ENCODE measurements around the gene SMIM7.

Gene SMIM7

DNA sequence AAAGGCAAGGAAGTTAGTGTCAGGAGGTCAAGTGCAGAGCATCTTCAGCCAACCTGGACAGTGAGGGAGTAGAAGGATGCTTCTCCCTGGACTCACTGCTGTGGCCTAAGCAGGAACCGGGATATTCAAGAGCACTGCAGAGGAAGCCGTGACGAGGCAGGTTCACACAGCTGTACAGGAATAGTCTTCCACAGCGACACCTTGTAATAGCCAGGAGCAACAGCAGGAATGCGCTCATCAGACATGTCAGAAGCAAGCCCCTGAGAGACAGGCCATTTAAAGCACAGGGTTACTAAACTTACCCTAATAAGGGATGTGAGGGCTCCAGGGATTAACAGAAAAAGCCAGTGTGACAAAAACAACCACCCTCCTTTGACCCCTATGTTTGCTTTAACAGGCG is 28.5 kb downstream of the SMIM7 start:
- Histone ChIP-seq H3K27ac (ENCODE audit: low read depth, low read length, severe bottlenecking) (no peak overlapping the region), H3K36me3 (ENCODE audit: control insufficient read depth, insufficient read depth, low read length) (peaks cover 46% of the 10 kb centered on the region), H3K9me3 (ENCODE audit: control insufficient read depth, low read length) (no peaks in the 10 kb centered on the region), H3K4me1 (ENCODE audit: control insufficient read depth, insufficient read depth, low read length, poor library complexity, severe bottlenecking) (peaks cover under 1% of the 10 kb centered on the region), H3K4me3 (ENCODE audit: extremely low read depth, insufficient read depth, low read length, poor library complexity, severe bottlenecking) (no peak overlapping the region)
- WGBS, 2 experiments (ENCODE audit: insufficient coverage in 2 of 2), result 90 to 98% methylated on average over 5 of the region's 6 CpGs

DNA sequence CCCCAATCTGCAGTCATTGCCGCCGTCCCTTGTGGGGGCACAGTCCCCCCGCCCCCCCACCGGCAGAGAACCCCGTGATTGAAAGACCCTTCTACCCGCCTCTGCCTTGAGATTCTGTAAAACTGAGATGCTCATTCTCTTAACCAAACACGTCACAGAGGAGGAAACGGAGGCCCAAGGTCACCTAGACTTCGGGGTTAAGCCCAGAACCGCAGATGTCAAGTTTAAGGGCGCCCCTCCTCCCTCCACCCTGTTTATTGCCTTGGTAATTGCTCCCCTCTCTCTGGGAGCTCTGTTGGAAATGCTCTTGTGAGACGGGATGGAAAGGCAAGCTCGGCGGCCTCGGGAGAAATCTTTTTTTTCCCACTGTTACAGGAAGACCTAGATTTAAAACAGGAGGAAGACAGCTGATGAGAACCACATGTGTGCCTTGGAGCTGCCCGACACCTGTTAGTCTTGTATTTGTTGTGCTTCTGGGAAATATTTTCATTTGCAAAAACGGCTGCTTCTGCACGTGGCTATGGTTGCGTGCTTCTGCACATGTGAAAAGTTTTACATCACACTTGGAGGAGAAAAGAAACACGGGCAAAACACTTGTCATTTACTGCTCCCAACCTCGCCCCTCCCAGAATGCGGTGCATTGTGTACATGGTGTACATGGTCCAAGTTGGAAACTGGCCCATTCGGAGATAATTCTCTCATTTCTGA is 30.8 kb downstream of the SMIM7 start:
- Histone ChIP-seq H3K9me3 (ENCODE audit: control insufficient read depth, low read length) (no peaks in the 10 kb centered on the region), H3K4me3 (ENCODE audit: extremely low read depth, insufficient read depth, low read length, poor library complexity, severe bottlenecking) (peak overlapping the region; percentile 96), H3K36me3 (ENCODE audit: control insufficient read depth, insufficient read depth, low read length) (peaks cover 56% of the 10 kb centered on the region), H3K27ac (ENCODE audit: low read depth, low read length, severe bottlenecking) (peak overlapping the region; percentile 90), H3K4me1 (ENCODE audit: control insufficient read depth, insufficient read depth, low read length, poor library complexity, severe bottlenecking) (peaks cover 13% of the 10 kb centered on the region)
- WGBS, 2 experiments (ENCODE audit: insufficient coverage in 2 of 2), result 28 to 44% methylated on average over 12 to 15 of the region's 23 CpGs

DNA sequence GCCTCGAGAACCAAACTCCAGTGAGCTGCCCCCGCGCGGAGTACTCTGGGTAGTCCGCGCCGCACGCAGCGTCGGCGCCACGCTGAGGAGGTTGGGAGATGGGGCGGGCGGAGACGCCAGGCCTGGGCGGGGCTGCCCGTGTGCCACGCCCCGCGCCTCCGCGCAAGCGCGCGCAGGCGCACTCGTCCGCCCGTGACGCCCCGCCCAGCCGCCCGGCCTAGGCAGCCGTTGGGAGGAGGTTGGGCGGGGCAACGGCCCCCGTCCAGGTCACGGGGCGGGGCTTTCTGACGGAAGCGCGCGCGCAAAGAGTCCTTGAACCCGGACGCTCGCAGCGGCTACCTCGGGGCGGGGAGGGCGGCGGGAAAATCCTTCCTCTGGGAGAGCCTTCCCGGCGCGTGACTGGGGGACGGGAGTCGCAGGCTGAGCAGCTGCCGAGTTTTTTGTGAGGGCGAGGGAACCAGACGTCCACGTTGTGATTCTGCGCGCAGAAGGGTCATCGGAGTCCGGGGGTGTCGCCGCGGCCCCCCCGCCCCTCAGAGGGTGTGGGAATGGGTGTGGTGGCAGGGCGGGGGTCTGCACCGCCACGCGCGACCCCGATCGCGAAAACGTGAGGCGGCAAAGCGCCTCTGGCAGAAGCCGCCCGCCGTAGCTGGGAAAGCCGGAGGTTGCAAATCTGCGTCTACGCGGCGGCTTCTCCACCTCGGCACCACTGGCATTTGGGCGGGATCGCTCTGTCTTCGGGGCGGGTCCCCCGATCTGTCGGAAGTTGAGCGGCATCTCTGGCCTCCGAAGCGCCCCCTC is 31.6 kb downstream of the SMIM7 start, which contains the start of gene MED26:
TSS of gene MED26 (minus strand) at position 22 of the 801 bp plus-strand sequence. CDS start 261 bp downstream, outside the sequence.
- Histone ChIP-seq H3K36me3 (ENCODE audit: control insufficient read depth, insufficient read depth, low read length) (peaks cover 56% of the 10 kb centered on the region), H3K4me3 (ENCODE audit: extremely low read depth, insufficient read depth, low read length, poor library complexity, severe bottlenecking) (peak within 1 kb of the TSS; percentile 96), H3K4me1 (ENCODE audit: control insufficient read depth, insufficient read depth, low read length, poor library complexity, severe bottlenecking) (peaks cover 13% of the 10 kb centered on the region), H3K27ac (ENCODE audit: low read depth, low read length, severe bottlenecking) (peak within 1 kb of the TSS; percentile 90), H3K9me3 (ENCODE audit: control insufficient read depth, low read length) (no peaks in the 10 kb centered on the region)
- 0 to 1% methylated on average over 69 to 97 of the region's 98 CpGs for WGBS, 2 experiments (ENCODE audit: insufficient coverage in 2 of 2)

DNA sequence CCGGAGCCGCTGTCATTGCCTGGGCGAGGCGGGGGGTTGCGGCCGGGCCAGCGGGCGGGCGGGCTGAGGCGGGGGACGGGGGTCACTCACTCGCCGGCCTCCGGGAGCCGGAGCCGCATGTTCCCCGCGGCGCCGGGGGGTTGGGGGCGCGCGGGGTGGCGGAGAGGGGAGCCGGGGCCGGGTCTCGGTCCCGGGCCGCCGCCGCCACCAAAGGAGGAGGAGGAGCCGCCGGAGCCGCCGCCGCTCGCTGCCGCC is 32.1 kb downstream of the SMIM7 start:
- Histone ChIP-seq H3K4me3 (ENCODE audit: extremely low read depth, insufficient read depth, low read length, poor library complexity, severe bottlenecking) (peak overlapping the region; percentile 96), H3K9me3 (ENCODE audit: control insufficient read depth, low read length) (no peaks in the 10 kb centered on the region), H3K27ac (ENCODE audit: low read depth, low read length, severe bottlenecking) (peak overlapping the region; percentile 53), H3K4me1 (ENCODE audit: control insufficient read depth, insufficient read depth, low read length, poor library complexity, severe bottlenecking) (peaks cover 13% of the 10 kb centered on the region), H3K36me3 (ENCODE audit: control insufficient read depth, insufficient read depth, low read length) (peaks cover 51% of the 10 kb centered on the region)
- WGBS, 2 experiments (ENCODE audit: insufficient coverage in 2 of 2), result 0% methylated on average over 24 of the region's 38 CpGs; no CpG with 5 or more reads in 1 of the 2 experiments

DNA sequence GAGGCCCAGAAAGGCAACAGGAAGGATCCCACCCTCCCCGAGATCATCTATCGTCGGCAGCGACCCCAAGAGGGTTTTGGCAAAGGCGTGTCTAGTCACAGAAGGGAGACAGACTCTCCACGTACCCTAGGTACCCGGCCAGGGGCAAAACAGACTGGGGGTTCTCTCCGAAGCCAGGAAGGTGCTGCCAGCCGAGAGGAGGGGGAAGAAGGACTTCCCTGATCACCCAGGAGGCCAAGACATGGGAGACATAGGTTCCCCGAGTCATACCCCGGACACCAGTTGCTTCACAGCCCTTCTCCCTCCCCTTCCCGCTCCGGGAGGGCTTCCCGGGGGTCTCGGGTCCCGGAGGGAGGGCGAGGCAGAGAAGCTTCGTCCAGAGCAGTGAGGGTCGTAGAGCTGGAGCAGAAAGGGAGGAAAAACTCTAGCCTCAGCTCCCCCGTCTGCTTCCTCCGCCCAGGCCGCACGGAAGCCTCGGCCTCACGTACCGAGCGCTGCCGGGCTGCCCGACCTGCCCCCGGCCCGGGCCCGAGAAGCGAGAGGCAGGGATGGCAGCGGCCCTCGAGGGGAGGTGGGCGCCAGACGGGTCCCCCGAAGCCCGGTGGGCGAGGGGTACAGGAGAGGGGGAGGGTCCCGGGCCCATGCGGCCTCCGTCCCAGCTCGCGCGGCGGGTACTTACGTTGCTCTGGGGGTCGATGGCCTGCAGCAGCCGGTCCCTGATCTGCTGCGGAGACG is 32.6 kb downstream of the SMIM7 start:
- peaks cover 46% of the 10 kb centered on the region for H3K36me3 ChIP-seq (ENCODE audit: control insufficient read depth, insufficient read depth, low read length)
- WGBS, 2 experiments (ENCODE audit: insufficient coverage in 2 of 2), result 0 to 1% methylated on average over 27 to 31 of the region's 52 CpGs
- H3K27ac ChIP-seq (ENCODE audit: low read depth, low read length, severe bottlenecking), result peak overlapping the region; percentile 53

DNA sequence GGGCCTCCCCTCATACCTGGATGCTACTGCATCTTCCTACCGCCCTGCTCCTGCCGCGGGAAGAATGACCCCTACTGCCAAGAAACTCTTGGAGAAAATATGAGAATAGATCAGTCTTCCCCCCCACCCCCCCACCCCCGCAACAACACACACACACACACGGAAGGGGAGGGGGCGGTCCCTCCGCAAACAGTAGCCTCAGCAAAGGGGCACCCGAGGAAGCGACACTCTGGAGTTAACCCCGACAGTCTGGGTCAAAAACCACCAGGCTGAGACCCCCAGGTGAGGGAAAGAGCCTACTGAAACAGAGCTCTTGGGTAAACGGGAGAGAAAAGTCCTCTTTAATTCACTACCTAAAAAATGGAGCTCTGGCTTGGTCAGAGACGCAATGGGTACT is 33.1 kb downstream of the SMIM7 start:
- WGBS, 2 experiments (ENCODE audit: insufficient coverage in 2 of 2), result 0 to 12% methylated on average over 4 of the region's 12 CpGs
- no peaks in the 10 kb centered on the region for H3K9me3 ChIP-seq (ENCODE audit: control insufficient read depth, low read length)
- H3K36me3 ChIP-seq (ENCODE audit: control insufficient read depth, insufficient read depth, low read length), result peaks cover 42% of the 10 kb centered on the region
- peaks cover 13% of the 10 kb centered on the region for H3K4me1 ChIP-seq (ENCODE audit: control insufficient read depth, insufficient read depth, low read length, poor library complexity, severe bottlenecking)
- peak overlapping the region; percentile 96 for H3K4me3 ChIP-seq (ENCODE audit: extremely low read depth, insufficient read depth, low read length, poor library complexity, severe bottlenecking)
- H3K27ac ChIP-seq (ENCODE audit: low read depth, low read length, severe bottlenecking), result peak overlapping the region; percentile 53

More for the DNA sequence above, 32.6 kb downstream of the SMIM7 start:
- Histone ChIP-seq H3K4me3 (ENCODE audit: extremely low read depth, insufficient read depth, low read length, poor library complexity, severe bottlenecking) (peak overlapping the region; percentile 96), H3K4me1 (ENCODE audit: control insufficient read depth, insufficient read depth, low read length, poor library complexity, severe bottlenecking) (peaks cover 13% of the 10 kb centered on the region), H3K9me3 (ENCODE audit: control insufficient read depth, low read length) (no peaks in the 10 kb centered on the region)

DNA sequence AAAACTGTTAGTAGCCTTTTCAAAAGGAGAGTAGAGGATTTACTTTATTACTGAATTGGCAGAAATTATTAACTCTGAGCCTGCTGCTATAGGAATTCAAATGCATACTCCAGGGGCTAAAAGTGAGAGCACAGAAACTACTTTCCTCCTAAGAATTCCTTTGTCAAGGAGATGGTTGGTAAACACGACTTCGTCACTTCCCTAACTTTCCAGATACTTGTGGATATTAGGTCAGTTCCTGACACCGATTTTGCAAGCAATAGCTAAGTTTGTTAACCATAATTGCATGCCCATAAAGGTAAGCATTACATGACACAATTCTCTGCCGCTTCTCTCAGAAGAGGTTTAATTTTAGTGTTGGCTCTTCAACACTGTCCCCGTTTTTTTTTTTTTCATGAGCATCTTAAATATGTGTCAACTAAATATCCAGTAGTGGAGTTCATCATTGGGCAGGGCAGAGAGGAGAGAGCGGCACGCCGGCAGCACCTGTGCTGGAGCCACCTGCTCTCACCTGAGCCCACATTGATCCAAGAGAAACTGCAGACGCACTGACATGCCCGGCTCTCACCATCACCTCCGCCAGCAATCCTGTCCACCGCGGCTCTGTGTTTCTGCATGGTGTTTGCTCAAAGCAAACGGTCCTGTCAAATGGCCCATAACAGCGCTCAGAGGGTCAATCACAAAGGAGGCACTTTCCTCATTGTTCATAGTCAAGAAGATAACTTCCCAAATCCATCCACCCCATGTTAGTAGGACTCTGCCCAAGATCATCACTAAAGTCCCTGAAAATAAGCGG is 34.6 kb downstream of the SMIM7 start:
- Histone ChIP-seq H3K4me3 (ENCODE audit: extremely low read depth, insufficient read depth, low read length, poor library complexity, severe bottlenecking) (no peak overlapping the region), H3K27ac (ENCODE audit: low read depth, low read length, severe bottlenecking) (no peak overlapping the region), H3K9me3 (ENCODE audit: control insufficient read depth, low read length) (no peaks in the 10 kb centered on the region), H3K36me3 (ENCODE audit: control insufficient read depth, insufficient read depth, low read length) (peaks cover 33% of the 10 kb centered on the region), H3K4me1 (ENCODE audit: control insufficient read depth, insufficient read depth, low read length, poor library complexity, severe bottlenecking) (peaks cover 13% of the 10 kb centered on the region)
- WGBS, 2 experiments (ENCODE audit: insufficient coverage in 2 of 2), result 88 to 90% methylated on average over 13 to 14 of the region's 16 CpGs

DNA sequence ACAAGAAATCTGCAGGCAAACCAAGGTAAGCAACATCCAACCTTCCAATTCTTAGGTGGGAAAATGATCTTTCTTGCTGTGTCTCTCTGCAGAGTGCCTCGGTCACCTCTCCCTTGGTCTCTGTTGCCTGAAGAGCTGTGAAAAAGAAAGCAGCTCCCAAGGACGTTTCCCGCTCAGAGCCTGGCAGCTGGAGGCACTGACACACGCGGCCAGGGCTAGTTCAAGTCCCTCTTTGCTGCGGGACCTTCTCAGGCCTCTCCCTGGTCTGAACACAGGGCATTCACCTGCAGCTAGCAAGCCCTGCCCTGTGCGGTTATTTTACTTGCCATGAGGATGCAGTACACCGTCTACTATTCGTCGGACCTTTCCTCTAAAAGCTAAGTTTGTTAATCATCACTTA is 35.7 kb downstream of the SMIM7 start:
- Histone ChIP-seq H3K9me3 (ENCODE audit: control insufficient read depth, low read length) (no peaks in the 10 kb centered on the region), H3K4me1 (ENCODE audit: control insufficient read depth, insufficient read depth, low read length, poor library complexity, severe bottlenecking) (peaks cover 13% of the 10 kb centered on the region), H3K36me3 (ENCODE audit: control insufficient read depth, insufficient read depth, low read length) (peaks cover 28% of the 10 kb centered on the region), H3K27ac (ENCODE audit: low read depth, low read length, severe bottlenecking) (no peak overlapping the region), H3K4me3 (ENCODE audit: extremely low read depth, insufficient read depth, low read length, poor library complexity, severe bottlenecking) (no peak overlapping the region)
- 93% methylated on average over 9 to 10 of the region's 10 CpGs for WGBS, 2 experiments (ENCODE audit: insufficient coverage in 2 of 2)

DNA sequence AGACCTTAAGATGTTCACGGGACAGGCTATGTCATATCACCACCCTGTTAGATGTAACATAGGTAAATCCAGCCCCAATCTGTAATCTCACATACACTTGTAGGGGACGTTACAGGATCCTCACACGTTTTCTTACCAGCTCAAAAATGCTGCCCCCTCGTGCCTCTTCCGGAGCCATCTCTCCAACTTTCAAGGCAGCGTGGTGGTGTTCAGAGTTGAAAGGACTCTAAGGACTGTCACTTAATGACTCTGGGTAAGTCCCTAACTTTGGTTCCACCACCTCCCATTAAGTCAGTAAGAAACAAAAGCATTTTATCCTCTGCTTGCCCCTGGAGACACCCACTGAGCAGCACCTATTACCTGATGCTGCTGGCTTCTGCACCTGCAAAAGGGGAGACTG is 36.4 kb downstream of the SMIM7 start:
- WGBS, 2 experiments (ENCODE audit: insufficient coverage in 2 of 2), result 97 to 100% methylated on average over 5 of the region's 6 CpGs
- H3K4me1 ChIP-seq (ENCODE audit: control insufficient read depth, insufficient read depth, low read length, poor library complexity, severe bottlenecking), result peaks cover 13% of the 10 kb centered on the region
- H3K4me3 ChIP-seq (ENCODE audit: extremely low read depth, insufficient read depth, low read length, poor library complexity, severe bottlenecking), result no peak overlapping the region
- H3K9me3 ChIP-seq (ENCODE audit: control insufficient read depth, low read length), result no peaks in the 10 kb centered on the region
- no peak overlapping the region for H3K27ac ChIP-seq (ENCODE audit: low read depth, low read length, severe bottlenecking)
- peaks cover 28% of the 10 kb centered on the region for H3K36me3 ChIP-seq (ENCODE audit: control insufficient read depth, insufficient read depth, low read length)

DNA sequence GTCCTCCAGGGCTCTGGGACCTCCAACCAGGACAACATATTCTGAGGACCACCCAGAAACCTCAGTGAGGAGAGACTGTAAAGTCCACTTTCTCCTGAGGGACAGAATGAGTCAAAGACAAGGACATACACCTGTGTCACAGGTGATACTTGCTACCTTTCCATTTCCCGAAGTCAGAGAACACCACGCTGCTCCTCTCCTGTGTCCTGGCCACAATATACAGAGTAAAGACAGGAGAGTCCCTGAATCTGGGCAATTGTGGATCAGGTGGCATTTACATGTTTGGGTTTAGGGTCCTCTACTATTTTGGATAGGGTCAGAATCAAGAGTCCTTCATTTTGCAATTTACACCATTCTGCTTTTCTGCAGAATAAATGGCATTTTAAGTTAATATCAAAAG is 36.9 kb downstream of the SMIM7 start:
- Histone ChIP-seq H3K4me3 (ENCODE audit: extremely low read depth, insufficient read depth, low read length, poor library complexity, severe bottlenecking) (no peak overlapping the region), H3K9me3 (ENCODE audit: control insufficient read depth, low read length) (no peaks in the 10 kb centered on the region), H3K4me1 (ENCODE audit: control insufficient read depth, insufficient read depth, low read length, poor library complexity, severe bottlenecking) (peaks cover 13% of the 10 kb centered on the region), H3K36me3 (ENCODE audit: control insufficient read depth, insufficient read depth, low read length) (peaks cover 28% of the 10 kb centered on the region), H3K27ac (ENCODE audit: low read depth, low read length, severe bottlenecking) (no peak overlapping the region)
- 100% methylated on average over 2 of the region's 2 CpGs; no CpG with 5 or more reads in 1 of the 2 experiments for WGBS, 2 experiments (ENCODE audit: insufficient coverage in 2 of 2)

Data from mesodermal cell (in vitro differentiated cells).